OCI-LY1 (cell line): ENCODE data around the gene MBIP.

ENCODE experiments used
- H2AFZ ChIP-seq: fragments of 200-600 bp; sonication (generic), shearing (Covaris generic); 2 replicates; pipeline ENCODE4 v1.6.0; 2014; ENCODE audit warnings: antibody characterized with exemption, mild to moderate bottlenecking, low read length
- H3F3A ChIP-seq: fragments of 200-600 bp; sonication (generic), shearing (Covaris generic); 2 replicates; pipeline ENCODE4 v1.6.0; 2014; ENCODE audit warnings: mild to moderate bottlenecking, antibody characterized with exemption, low read length, moderate library complexity; ENCODE audit not compliant: insufficient read depth
- H3K27ac ChIP-seq: fragments of 200-600 bp; sonication (generic); 2 replicates; pipeline ENCODE4 v1.5.1; 2014; ENCODE audit warnings: low read length, mixed run types, mild to moderate bottlenecking, low read depth; ENCODE audit not compliant: poor library complexity, severe bottlenecking
- H3K27me3 ChIP-seq: fragments of 200-600 bp; sonication (generic); 2 replicates; pipeline ENCODE4 v1.6.0; 2014; ENCODE audit warnings: antibody characterized with exemption, mild to moderate bottlenecking, low read length, moderate library complexity; ENCODE audit not compliant: insufficient read depth
- H3K36me3 ChIP-seq: fragments of 200-600 bp; sonication (generic); 2 replicates; pipeline ENCODE4 v1.6.1; 2014; ENCODE audit warnings: mild to moderate bottlenecking, antibody characterized with exemption, low read length, moderate library complexity, mixed read lengths; ENCODE audit not compliant: insufficient read depth
- H3K4me1 ChIP-seq: fragments of 200-600 bp; sonication (generic); 2 replicates; pipeline ENCODE4 v1.5.1; 2014; ENCODE audit warnings: mild to moderate bottlenecking, low read length, moderate library complexity; ENCODE audit not compliant: insufficient read depth, severe bottlenecking
- H3K4me2 ChIP-seq: fragments of 200-600 bp; sonication (generic), shearing (Covaris generic); 2 replicates; pipeline ENCODE4 v1.6.1; 2014; ENCODE audit warnings: low read length
- H3K4me3 ChIP-seq: fragments of 200-600 bp; sonication (generic); 2 replicates; pipeline ENCODE4 v1.5.1; 2014; ENCODE audit warnings: low read length, low read depth, mild to moderate bottlenecking, mixed read lengths; ENCODE audit not compliant: poor library complexity, severe bottlenecking
- H3K79me2 ChIP-seq: fragments of 200-600 bp; shearing (Covaris generic); 2 replicates; pipeline ENCODE4 v1.6.1; 2016; ENCODE audit warnings: mixed run types, low read length, mixed read lengths; ENCODE audit not compliant: insufficient read depth
- H3K9ac ChIP-seq: fragments of 200-600 bp; sonication (generic), shearing (Covaris generic); 2 replicates; pipeline ENCODE4 v1.6.1; 2014; ENCODE audit warnings: mild to moderate bottlenecking, low read length, mixed read lengths
- H3K9me2 ChIP-seq: fragments of 200-600 bp; sonication (generic), shearing (Covaris generic); 2 replicates; pipeline ENCODE4 v1.6.1; 2014; ENCODE audit warnings: low read depth, mild to moderate bottlenecking, low read length, mixed read lengths
- H3K9me3 ChIP-seq: fragments of 200-600 bp; shearing (Covaris generic); 2 replicates; pipeline ENCODE4 v1.6.1; 2014; ENCODE audit warnings: low read length, mixed read lengths
- H4K20me1 ChIP-seq: fragments of 200-600 bp; sonication (generic), shearing (Covaris generic); 2 replicates; pipeline ENCODE4 v1.6.0; 2016; ENCODE audit warnings: mild to moderate bottlenecking, low read length; ENCODE audit not compliant: insufficient read depth
- EZH2 ChIP-seq: fragments of 200-600 bp; sonication (generic), shearing (Covaris generic); IDR thresholded peaks from 2 replicates; pipeline ENCODE4 v1.8.0; 2017; ENCODE audit warnings: borderline replicate concordance, mixed run types, mild to moderate bottlenecking, antibody characterized with exemption, low read length, moderate library complexity, mixed read lengths
- TF ChIP-seq, protein P1 (sequence below): fragments of 200-600 bp; sonication (generic), shearing (Covaris generic); IDR thresholded peaks from 2 replicates; pipeline ENCODE4 v1.5.1; 2017; ENCODE audit warnings: mild to moderate bottlenecking, antibody characterized with exemption, low read length, moderate library complexity, mixed read lengths

Gene MBIP

GRCh38 chr14:36271939-36272907 is 48.2 kb downstream of the MBIP start:
- no peaks in the 10 kb centered on the region for H3K9me3 ChIP-seq
- no peaks in the 10 kb centered on the region for H3K9me2 ChIP-seq
- H3K4me1 ChIP-seq: no peaks in the 10 kb centered on the region
- H3K4me3 ChIP-seq: no peak overlapping the region
- H3K27me3 ChIP-seq: no peaks in the 10 kb centered on the region; the same call in 1 of the 2 replicates
- no peak overlapping the region for H3K9ac ChIP-seq
- H4K20me1 ChIP-seq: no peaks in the 10 kb centered on the region
- H2AFZ ChIP-seq: no peak overlapping the region
- H3K79me2 ChIP-seq: no peaks in the 10 kb centered on the region
- TF ChIP-seq, protein P1, sequence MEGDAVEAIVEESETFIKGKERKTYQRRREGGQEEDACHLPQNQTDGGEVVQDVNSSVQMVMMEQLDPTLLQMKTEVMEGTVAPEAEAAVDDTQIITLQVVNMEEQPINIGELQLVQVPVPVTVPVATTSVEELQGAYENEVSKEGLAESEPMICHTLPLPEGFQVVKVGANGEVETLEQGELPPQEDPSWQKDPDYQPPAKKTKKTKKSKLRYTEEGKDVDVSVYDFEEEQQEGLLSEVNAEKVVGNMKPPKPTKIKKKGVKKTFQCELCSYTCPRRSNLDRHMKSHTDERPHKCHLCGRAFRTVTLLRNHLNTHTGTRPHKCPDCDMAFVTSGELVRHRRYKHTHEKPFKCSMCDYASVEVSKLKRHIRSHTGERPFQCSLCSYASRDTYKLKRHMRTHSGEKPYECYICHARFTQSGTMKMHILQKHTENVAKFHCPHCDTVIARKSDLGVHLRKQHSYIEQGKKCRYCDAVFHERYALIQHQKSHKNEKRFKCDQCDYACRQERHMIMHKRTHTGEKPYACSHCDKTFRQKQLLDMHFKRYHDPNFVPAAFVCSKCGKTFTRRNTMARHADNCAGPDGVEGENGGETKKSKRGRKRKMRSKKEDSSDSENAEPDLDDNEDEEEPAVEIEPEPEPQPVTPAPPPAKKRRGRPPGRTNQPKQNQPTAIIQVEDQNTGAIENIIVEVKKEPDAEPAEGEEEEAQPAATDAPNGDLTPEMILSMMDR: no peak
- TF ChIP-seq EZH2: no peak
- H3K27ac ChIP-seq: no peak overlapping the region
- no peaks in the 10 kb centered on the region for H3F3A ChIP-seq
- no peak overlapping the region for H3K4me2 ChIP-seq
- H3K36me3 ChIP-seq: no peaks in the 10 kb centered on the region

- Histone ChIP-seq H3K4me3 (no peak overlapping the region), H3K27me3 (no peaks in the 10 kb centered on the region; the same call in 1 of the 2 replicates), H3F3A (no peaks in the 10 kb centered on the region), H3K27ac (no peak overlapping the region), H2AFZ (no peak overlapping the region), H3K4me1 (no peaks in the 10 kb centered on the region), H3K9me3 (no peaks in the 10 kb centered on the region), H4K20me1 (no peaks in the 10 kb centered on the region), H3K9ac (no peak overlapping the region), H3K9me2 (no peaks in the 10 kb centered on the region), H3K36me3 (no peaks in the 10 kb centered on the region), H3K4me2 (no peak overlapping the region), H3K79me2 (no peaks in the 10 kb centered on the region)
- TF ChIP-seq EZH2: no peak
- TF ChIP-seq, protein P1: no peak
Measured at GRCh38 chr14:36271222-36271621, 49.2 kb downstream of the MBIP start.

DNA sequence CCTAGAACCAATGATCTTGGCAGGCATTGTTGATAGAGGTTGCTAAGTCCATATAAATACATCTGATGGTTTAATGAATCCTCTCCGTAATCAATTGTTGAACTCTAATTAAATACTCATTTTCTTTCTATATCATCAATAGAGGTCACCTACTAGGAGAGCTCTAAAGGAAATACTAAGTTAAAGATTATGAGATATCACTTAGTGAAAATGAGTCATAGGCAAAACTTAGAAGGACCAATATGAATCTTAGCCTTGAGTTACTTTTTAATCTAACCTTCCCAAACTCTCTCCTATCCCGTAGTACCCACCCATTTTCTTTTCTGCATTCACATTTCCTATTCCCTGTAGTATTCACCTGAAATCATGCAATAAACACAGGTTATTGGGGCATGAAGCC is 50.2 kb downstream of the MBIP start:
- Histone ChIP-seq H3K9me2 (no peaks in the 10 kb centered on the region), H3K4me2 (no peak overlapping the region), H4K20me1 (no peaks in the 10 kb centered on the region), H3K27ac (no peak overlapping the region), H3K4me1 (no peaks in the 10 kb centered on the region), H3K79me2 (no peaks in the 10 kb centered on the region), H3K9me3 (no peaks in the 10 kb centered on the region), H3K4me3 (no peak overlapping the region), H3F3A (no peaks in the 10 kb centered on the region), H3K9ac (no peak overlapping the region), H2AFZ (no peak overlapping the region), H3K36me3 (no peaks in the 10 kb centered on the region), H3K27me3 (no peaks in the 10 kb centered on the region; the same call in 1 of the 2 replicates)
- TF ChIP-seq EZH2: no peak
- TF ChIP-seq, protein P1: no peak
